Measurements from ENCODE around the gene IGSF21. TPM values are rescaled to one million over a fixed set of nuclear protein-coding genes. Genes with fewer than 3 reads are reported as not detected.

IGSF21 gene
- total RNA-seq, 5 donors from 2014 or later (not counting 1 experiment from before 2014, with no cell fraction given), result not detected

DNA sequence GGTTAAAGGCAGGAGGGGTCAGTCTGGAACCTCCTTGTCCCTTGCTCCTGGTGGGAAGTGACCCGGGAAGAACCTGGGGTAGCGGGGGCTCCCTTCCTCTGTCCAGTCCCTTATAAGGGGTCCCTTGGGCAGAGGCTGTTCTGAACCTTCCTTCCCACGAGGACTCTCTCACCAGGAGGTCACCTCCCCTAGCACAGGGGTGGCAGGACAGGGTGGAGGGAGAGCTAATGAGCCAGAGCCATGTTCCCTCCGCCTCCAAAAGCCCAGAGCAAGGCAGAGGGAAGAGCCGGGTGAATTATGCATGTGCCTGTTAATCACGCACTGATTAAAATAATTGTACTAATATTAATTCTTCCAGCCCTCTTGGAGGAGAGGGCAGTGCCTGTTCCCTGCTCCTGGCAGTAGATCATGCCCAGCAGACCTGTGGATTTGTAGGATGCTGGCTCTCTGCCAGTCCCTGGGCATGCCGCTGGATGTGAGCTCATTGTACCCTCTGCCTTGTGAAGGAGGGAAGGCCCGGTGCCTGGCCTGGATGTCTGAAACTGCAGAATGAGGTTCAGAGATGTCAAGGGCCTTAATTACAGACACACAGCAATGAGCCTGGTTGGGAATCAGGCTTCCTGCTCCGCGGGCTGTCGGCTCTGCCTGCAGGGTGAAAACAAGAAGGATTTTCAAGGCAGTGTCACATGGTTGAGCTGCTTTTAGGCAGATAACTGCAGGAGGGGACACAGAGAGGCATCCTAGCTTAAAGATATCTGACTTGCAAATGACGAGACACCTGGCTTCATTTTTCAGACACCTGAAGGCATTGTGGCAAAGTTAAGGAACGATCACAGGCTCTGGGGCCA lies 68.2 kb downstream of the IGSF21 start:
- no peaks in the 10 kb centered on the region for H3K4me1 ChIP-seq (ENCODE audit: control insufficient read depth in 1 of 2, extremely low read depth in 1 of 2, insufficient read depth in 2 of 2, low read length in 2 of 2)
- peaks cover 0 to 4% (median 0%) of the 10 kb centered on the region in 3 donors for H3K4me1 Mint-ChIP-seq
- no peak for ATAC-seq (replicated peaks in 1 of 4)
- ChIA-PET CTCF (no interaction called here), POLR2A (interaction anchor here in 1 of 2 donors (0.7 kb wide), 1 partner anchor 8 kb away, joined by 3 read pairs; no protein-coding TSS in a partner anchor)
- H3K27me3 ChIP-seq (replicated peaks in 1 of 2; ENCODE audit: control insufficient read depth in 2 of 2, extremely low read depth in 1 of 2, insufficient read depth in 2 of 2, low read length in 1 of 2), result peaks cover 0 to 33% of the 10 kb centered on the region in 2 experiments
- no peaks in the 10 kb centered on the region for H3K9me3 ChIP-seq
- H3K4me3 ChIP-seq (ENCODE audit: control insufficient read depth in 1 of 2, extremely low read depth in 1 of 2, low read length in 1 of 2), result no peak overlapping the region
- no peak overlapping the region for H3K27ac ChIP-seq (ENCODE audit: low read length)
- H3K9me3 Mint-ChIP-seq, result no peaks in the 10 kb centered on the region
- 68% methylated on average over 6 of the region's 13 CpGs for WGBS (ENCODE audit: insufficient coverage)
- H3K27ac Mint-ChIP-seq, result no peak overlapping the region
- H3K36me3 ChIP-seq (ENCODE audit: control insufficient read depth in 2 of 2, extremely low read depth in 1 of 2, insufficient read depth in 1 of 2, low read length in 1 of 2), result no peaks in the 10 kb centered on the region
- DNase-seq, result no peak
- no peaks in the 10 kb centered on the region for H3K36me3 Mint-ChIP-seq
- H3K27me3 Mint-ChIP-seq, result peaks cover 21 to 24% of the 10 kb centered on the region in 2 donors
- H3K4me3 Mint-ChIP-seq, result no peak overlapping the region

DNA sequence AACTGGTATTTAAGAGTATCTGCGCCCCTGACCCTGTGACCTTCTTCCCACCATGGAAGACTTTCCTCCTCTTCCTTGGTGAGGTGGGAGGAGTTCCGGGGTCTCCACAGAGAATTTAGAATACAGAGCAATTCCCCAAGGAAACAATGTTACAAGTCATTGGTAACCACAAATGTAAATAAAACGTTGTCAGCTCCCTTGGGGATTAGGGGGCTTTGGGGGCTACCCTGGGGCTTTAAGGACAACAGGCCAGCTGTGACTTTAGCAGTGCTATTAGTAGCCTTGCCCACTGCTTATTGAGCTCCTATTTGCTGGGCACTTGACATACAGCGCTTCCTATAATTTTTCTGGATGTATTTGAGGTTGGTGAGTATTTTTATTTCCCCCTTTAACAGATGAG lies 69.0 kb downstream of the IGSF21 start:
- H3K4me3 ChIP-seq (ENCODE audit: control insufficient read depth in 1 of 2, extremely low read depth in 1 of 2, low read length in 1 of 2), result no peak overlapping the region
- ChIA-PET POLR2A (no interaction called here), CTCF (no interaction called here)
- H3K27ac Mint-ChIP-seq, result no peak overlapping the region
- no peaks in the 10 kb centered on the region for H3K9me3 ChIP-seq
- H3K4me1 ChIP-seq (ENCODE audit: control insufficient read depth in 1 of 2, extremely low read depth in 1 of 2, insufficient read depth in 2 of 2, low read length in 2 of 2), result no peaks in the 10 kb centered on the region
- H3K4me1 Mint-ChIP-seq, result peaks cover 0 to 4% (median 0%) of the 10 kb centered on the region in 3 donors
- DNase-seq (no peak), ATAC-seq (replicated peaks in 1 of 4) (no peak)
- H3K27me3 Mint-ChIP-seq, result peaks cover 20 to 24% of the 10 kb centered on the region in 2 donors
- no peaks in the 10 kb centered on the region for H3K36me3 Mint-ChIP-seq
- H3K4me3 Mint-ChIP-seq, result no peak overlapping the region
- H3K36me3 ChIP-seq (ENCODE audit: control insufficient read depth in 2 of 2, extremely low read depth in 1 of 2, insufficient read depth in 1 of 2, low read length in 1 of 2), result no peaks in the 10 kb centered on the region
- WGBS (ENCODE audit: insufficient coverage), result no CpG with 5 or more reads among the region's 4 CpGs
- peaks cover 0 to 36% of the 10 kb centered on the region in 2 experiments for H3K27me3 ChIP-seq (replicated peaks in 1 of 2; ENCODE audit: control insufficient read depth in 2 of 2, extremely low read depth in 1 of 2, insufficient read depth in 2 of 2, low read length in 1 of 2)
- H3K9me3 Mint-ChIP-seq, result no peaks in the 10 kb centered on the region
- H3K27ac ChIP-seq (ENCODE audit: low read length), result no peak overlapping the region

DNA sequence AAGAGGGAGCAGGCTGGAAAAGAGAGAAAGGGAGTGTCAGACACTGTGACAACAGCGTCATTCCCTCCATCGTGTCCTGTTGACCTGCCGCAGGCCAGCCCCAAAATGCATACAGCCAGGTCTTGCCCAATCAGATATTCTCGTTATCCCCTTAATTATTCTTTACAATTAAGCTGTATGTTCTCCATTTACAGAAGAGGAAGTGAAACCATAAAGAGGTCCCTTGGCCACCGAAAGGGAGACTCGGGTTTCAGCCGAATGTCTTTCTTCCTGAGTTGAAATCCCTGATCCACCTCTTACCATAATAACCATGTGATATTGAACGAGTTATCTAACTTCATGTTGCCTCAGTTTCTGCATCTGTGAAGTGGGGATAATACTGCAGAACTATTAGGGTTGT lies 70.5 kb downstream of the IGSF21 start:
- Histone ChIP-seq H3K27ac (ENCODE audit: low read length) (no peak overlapping the region), H3K27me3 (replicated peaks in 1 of 2; ENCODE audit: control insufficient read depth in 2 of 2, extremely low read depth in 1 of 2, insufficient read depth in 2 of 2, low read length in 1 of 2) (peaks cover 0 to 43% of the 10 kb centered on the region in 2 experiments), H3K9me3 (no peaks in the 10 kb centered on the region), H3K4me3 (ENCODE audit: control insufficient read depth in 1 of 2, extremely low read depth in 1 of 2, low read length in 1 of 2) (no peak overlapping the region), H3K4me1 (ENCODE audit: control insufficient read depth in 1 of 2, extremely low read depth in 1 of 2, insufficient read depth in 2 of 2, low read length in 2 of 2) (no peaks in the 10 kb centered on the region), H3K36me3 (ENCODE audit: control insufficient read depth in 2 of 2, extremely low read depth in 1 of 2, insufficient read depth in 1 of 2, low read length in 1 of 2) (no peaks in the 10 kb centered on the region)
- Mint-ChIP-seq H3K27ac (no peak overlapping the region), H3K36me3 (no peaks in the 10 kb centered on the region), H3K4me3 (no peak overlapping the region), H3K9me3 (no peaks in the 10 kb centered on the region), H3K27me3 (peaks cover 24% of the 10 kb centered on the region in 2 donors), H3K4me1 (peaks cover 0 to 4% (median 0%) of the 10 kb centered on the region in 3 donors)
- DNase-seq, result no peak
- ATAC-seq (replicated peaks in 1 of 4), result no peak
- ChIA-PET CTCF (no interaction called here), POLR2A (no interaction called here)
- whole genome bisulfite sequencing (ENCODE audit: insufficient coverage), result 24% methylated on average over 3 of the region's 8 CpGs

DNA sequence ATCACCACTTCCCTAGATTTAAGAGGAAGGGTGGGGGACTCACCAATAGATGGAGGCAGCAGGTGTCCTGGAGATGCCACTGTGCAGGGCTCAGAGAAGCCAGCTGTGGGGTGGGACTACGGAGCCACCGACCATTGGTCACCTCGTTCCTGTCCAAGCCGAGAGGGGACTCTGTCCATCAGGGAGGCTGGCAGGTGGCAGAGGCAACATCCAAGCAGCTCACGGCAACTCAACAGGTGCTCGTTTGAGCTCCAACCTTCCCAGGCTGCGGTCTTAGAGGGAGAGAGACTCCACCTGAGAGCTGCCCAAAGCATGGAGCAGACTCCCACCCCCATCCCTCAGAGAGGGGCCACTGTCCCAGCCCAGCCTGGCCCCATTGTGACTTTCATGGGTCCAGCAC lies 71.4 kb downstream of the IGSF21 start:
- no peak for DNase-seq
- H3K4me1 ChIP-seq (ENCODE audit: control insufficient read depth in 1 of 2, extremely low read depth in 1 of 2, insufficient read depth in 2 of 2, low read length in 2 of 2), result no peaks in the 10 kb centered on the region
- H3K9me3 ChIP-seq, result no peaks in the 10 kb centered on the region
- peaks cover 24% of the 10 kb centered on the region in 2 donors for H3K27me3 Mint-ChIP-seq
- no peaks in the 10 kb centered on the region for H3K36me3 ChIP-seq (ENCODE audit: control insufficient read depth in 2 of 2, extremely low read depth in 1 of 2, insufficient read depth in 1 of 2, low read length in 1 of 2)
- H3K4me3 Mint-ChIP-seq, result no peak overlapping the region
- H3K4me1 Mint-ChIP-seq, result peaks cover 0 to 4% (median 0%) of the 10 kb centered on the region in 3 donors
- ATAC-seq (replicated peaks in 1 of 4), result no peak
- POLR2A ChIA-PET, result no interaction called here
- H3K27me3 ChIP-seq (replicated peaks in 1 of 2; ENCODE audit: control insufficient read depth in 2 of 2, extremely low read depth in 1 of 2, insufficient read depth in 2 of 2, low read length in 1 of 2), result peaks cover 0 to 43% of the 10 kb centered on the region in 2 experiments
- H3K27ac ChIP-seq (ENCODE audit: low read length), result no peak overlapping the region
- CTCF ChIA-PET, result no interaction called here
- no peak overlapping the region for H3K4me3 ChIP-seq (ENCODE audit: control insufficient read depth in 1 of 2, extremely low read depth in 1 of 2, low read length in 1 of 2)
- no peak overlapping the region for H3K27ac Mint-ChIP-seq
- no peaks in the 10 kb centered on the region for H3K9me3 Mint-ChIP-seq
- H3K36me3 Mint-ChIP-seq, result no peaks in the 10 kb centered on the region
- 81% methylated on average over 6 of the region's 7 CpGs for WGBS (ENCODE audit: insufficient coverage)

DNA sequence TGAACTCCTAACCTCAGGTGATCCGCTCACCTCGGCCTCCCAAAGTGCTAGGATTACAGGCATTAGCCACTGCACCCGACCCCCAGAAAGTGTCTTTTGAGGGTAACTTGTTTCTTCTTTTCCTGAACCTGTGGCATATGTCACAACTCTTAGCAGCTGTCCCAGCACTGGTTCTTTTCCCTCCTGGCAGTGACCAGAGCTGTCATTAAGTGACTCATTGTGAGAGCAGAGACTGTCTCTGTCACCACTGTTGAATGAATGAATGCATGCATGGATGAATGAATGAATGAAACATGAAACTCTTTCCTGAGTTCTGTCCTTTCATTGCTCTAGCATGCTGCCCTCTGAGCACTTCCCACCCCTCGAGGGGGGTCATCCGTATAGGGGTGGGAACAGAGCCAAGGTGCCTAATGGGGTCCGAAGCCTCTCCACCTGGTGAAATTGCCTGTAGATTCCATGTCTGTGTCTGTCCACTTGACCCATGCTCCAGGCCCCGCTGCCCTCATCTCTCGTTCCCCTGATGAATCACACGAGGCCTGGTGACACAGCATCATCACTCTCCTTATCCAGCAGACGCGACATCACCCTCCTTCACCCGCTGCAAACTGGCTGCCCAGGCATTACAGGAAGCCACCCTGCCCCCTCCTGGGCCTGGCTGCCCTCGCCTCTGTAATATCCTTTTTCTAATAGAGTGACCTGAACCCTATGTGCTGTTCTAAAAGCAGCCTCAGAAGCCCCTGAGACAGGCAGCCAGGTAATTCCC lies 75.0 kb downstream of the IGSF21 start:
- H3K4me3 ChIP-seq (ENCODE audit: control insufficient read depth in 1 of 2, extremely low read depth in 1 of 2, low read length in 1 of 2), result no peak overlapping the region
- H3K9me3 ChIP-seq, result no peaks in the 10 kb centered on the region
- ChIA-PET CTCF (no interaction called here), POLR2A (no interaction called here)
- H3K4me1 ChIP-seq (ENCODE audit: control insufficient read depth in 1 of 2, extremely low read depth in 1 of 2, insufficient read depth in 2 of 2, low read length in 2 of 2), result no peaks in the 10 kb centered on the region
- peaks cover 0 to 4% (median 0%) of the 10 kb centered on the region in 3 donors for H3K4me1 Mint-ChIP-seq
- H3K9me3 Mint-ChIP-seq, result no peaks in the 10 kb centered on the region
- no peaks in the 10 kb centered on the region for H3K36me3 ChIP-seq (ENCODE audit: control insufficient read depth in 2 of 2, extremely low read depth in 1 of 2, insufficient read depth in 1 of 2, low read length in 1 of 2)
- DNase-seq, result no peak
- no peak overlapping the region for H3K27ac ChIP-seq (ENCODE audit: low read length)
- H3K27ac Mint-ChIP-seq, result no peak overlapping the region
- H3K27me3 ChIP-seq (replicated peaks in 1 of 2; ENCODE audit: control insufficient read depth in 2 of 2, extremely low read depth in 1 of 2, insufficient read depth in 2 of 2, low read length in 1 of 2), result peaks cover 0 to 30% of the 10 kb centered on the region in 2 experiments
- ATAC-seq (replicated peaks in 1 of 4), result no peak
- peaks cover 21% of the 10 kb centered on the region in 2 donors for H3K27me3 Mint-ChIP-seq
- no peaks in the 10 kb centered on the region for H3K36me3 Mint-ChIP-seq
- no peak overlapping the region for H3K4me3 Mint-ChIP-seq
- WGBS (ENCODE audit: insufficient coverage), result 64% methylated on average over 7 of the region's 13 CpGs

DNA sequence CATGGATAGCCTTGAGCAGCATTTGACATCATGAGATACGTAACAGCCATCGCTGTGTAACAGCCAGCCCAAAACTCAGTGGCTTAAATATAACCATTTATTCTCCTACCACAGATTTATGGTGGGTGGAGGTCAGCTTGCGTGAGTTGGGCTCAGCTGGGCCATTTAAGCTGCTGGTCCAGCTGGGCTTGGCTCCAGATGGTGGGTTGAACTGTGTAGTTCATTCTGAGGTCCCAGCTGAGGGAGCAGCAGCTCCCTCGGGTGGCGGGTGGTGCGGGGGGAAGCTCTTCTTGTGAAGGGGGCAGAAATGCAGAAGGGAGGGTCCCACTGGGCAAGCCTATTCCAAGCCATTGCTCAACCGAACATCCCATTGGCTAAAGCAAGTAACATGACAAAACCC lies 75.9 kb downstream of the IGSF21 start:
- Mint-ChIP-seq H3K36me3 (no peaks in the 10 kb centered on the region), H3K4me1 (no peaks in the 10 kb centered on the region), H3K27ac (no peak overlapping the region), H3K27me3 (peaks cover 13 to 17% of the 10 kb centered on the region in 2 donors), H3K9me3 (no peaks in the 10 kb centered on the region), H3K4me3 (no peak overlapping the region)
- ATAC-seq (replicated peaks in 1 of 4) (no peak), DNase-seq (no peak)
- CTCF ChIA-PET, result no interaction called here
- Histone ChIP-seq H3K4me3 (ENCODE audit: control insufficient read depth in 1 of 2, extremely low read depth in 1 of 2, low read length in 1 of 2) (no peak overlapping the region), H3K4me1 (ENCODE audit: control insufficient read depth in 1 of 2, extremely low read depth in 1 of 2, insufficient read depth in 2 of 2, low read length in 2 of 2) (no peaks in the 10 kb centered on the region), H3K27me3 (replicated peaks in 1 of 2; ENCODE audit: control insufficient read depth in 2 of 2, extremely low read depth in 1 of 2, insufficient read depth in 2 of 2, low read length in 1 of 2) (peaks cover 0 to 25% of the 10 kb centered on the region in 2 experiments), H3K9me3 (no peaks in the 10 kb centered on the region), H3K27ac (ENCODE audit: low read length) (no peak overlapping the region), H3K36me3 (ENCODE audit: control insufficient read depth in 2 of 2, extremely low read depth in 1 of 2, insufficient read depth in 1 of 2, low read length in 1 of 2) (no peaks in the 10 kb centered on the region)
- WGBS (ENCODE audit: insufficient coverage), result 71% methylated on average over 3 of the region's 7 CpGs
- POLR2A ChIA-PET, result no interaction called here

Data from T-cell (primary cell).